Transverse colon (tissue), 4 donors: ENCODE results near the gene PSMD5. TPM values are rescaled to one million over a fixed set of nuclear protein-coding genes. Genes with fewer than 3 reads are reported as not detected.

Source experiments
- DNase-seq: peaks from one replicate; pipeline ENCODE4 v3.0.0-alpha.2; 2019
- H3K27ac ChIP-seq, 4 donors: fragments of 200-600 bp; sonication (generic); 2 replicates each; pipeline ENCODE4 v1.5.1; 2016 to 2018; ENCODE audit warnings: inconsistent platforms in 4 of 4
- H3K27me3 ChIP-seq: fragments of 200-600 bp; sonication (generic); 2 replicates; pipeline ENCODE4 v1.5.1; 2017; ENCODE audit warnings: inconsistent platforms
- H3K36me3 ChIP-seq, 4 donors: fragments of 200-600 bp; sonication (generic); 2 replicates each; pipeline ENCODE4 v1.5.1; 2017 to 2019; ENCODE audit warnings: inconsistent platforms in 4 of 4
- H3K4me1 ChIP-seq, 4 donors: fragments of 200-600 bp; sonication (generic); 2 replicates each; pipeline ENCODE4 v1.5.1; 2017 to 2020; ENCODE audit warnings: inconsistent platforms in 4 of 4
- H3K4me3 ChIP-seq, 4 donors: fragments of 200-600 bp; sonication (generic); 1 replicate in 1 of 4; 2 replicates in 3 of 4; pipeline versions ENCODE4 v1.5.1 to v1.6.1; 2017 to 2019; ENCODE audit warnings: inconsistent platforms in 4 of 4
- H3K9me3 ChIP-seq, 2 donors: fragments of 200-600 bp; sonication (generic); 2 replicates each; pipeline ENCODE4 v1.5.1; 2017 to 2019; ENCODE audit warnings: inconsistent platforms in 2 of 2
- CTCF ChIP-seq, 5 experiments: fragments of 200-600 bp in 3 of 5; fragments of 450-650 bp in 2 of 5; sonication (generic) in 3 of 5; IDR thresholded peaks; 1 replicate in 2 of 5; 2 replicates in 3 of 5; pipeline ENCODE4 v1.5.1; 2016 to 2017; ENCODE audit warnings: antibody characterized with exemption in 5 of 5, inconsistent platforms in 3 of 5, mild to moderate bottlenecking in 2 of 5, moderate library complexity in 1 of 5
- EP300 ChIP-seq: sonication (generic); formaldehyde crosslinking; IDR thresholded peaks from one replicate; pipeline ENCODE4 v1.6.1; 2017; ENCODE audit warnings: antibody characterized with exemption, low read depth
- POLR2A ChIP-seq: fragments of 450-650 bp; IDR thresholded peaks from one replicate; pipeline ENCODE4 v1.6.1; 2016; ENCODE audit warnings: antibody characterized with exemption, mild to moderate bottlenecking, moderate library complexity
- POLR2AphosphoS5 ChIP-seq, 3 donors: sonication (generic); formaldehyde crosslinking; IDR thresholded peaks; one replicate each; pipeline ENCODE4 v1.6.1; 2016; ENCODE audit warnings: antibody characterized with exemption in 3 of 3
- WGBS, 2 donors: methylation state at CpG; one replicate each; pipeline ENCODE4 v1.1.5; 2018; ENCODE audit warnings: low coverage in 1 of 2; 5-methylcytosine and 5-hydroxymethylcytosine counted together
- in situ Hi-C, 4 donors: fragments of 200-750 bp; cut with MboI; loops; one replicate each; pipeline versions ENCODE4 v1.15.0 to v1.15.1; 2017; ENCODE audit warnings: low sequenced_read_pairs in 3 of 4, low pct_ligation_motif_present in 1 of 4, low pct_unique_long_range_greater_than_20kb in 1 of 4
- intact Hi-C: fragments of 100-400 bp; cut with DNase I; formaldehyde crosslinking; loops from one replicate; pipeline ENCODE4 v1.15.1; 2023; ENCODE audit warnings: low total_unique reads
- total RNA-seq, 4 donors: library from RNA; depleted of rRNA; stranded (reverse); fragments of >200 nt; gene quantifications; one replicate each; pipeline ENCODE4 v1.1.0, GENCODE V29; 2016

PSMD5 gene
- total RNA-seq, 4 donors from 2014 or later: 25.3 to 36.6 (median 28.7) TPM

GRCh38 chr9:120841930-120842684, 615 bp downstream of the PSMD5 start:
- H3K4me1 ChIP-seq: peaks cover 7 to 33% (median 16%) of the 10 kb centered on the region in 4 donors
- H3K4me3 ChIP-seq: peak overlapping the region; percentile 72 to 92 (median 73)
- TF ChIP-seq EP300 (no peak), CTCF (IDR thresholded peaks at IDR 0.05) (no peak), POLR2AphosphoS5 (IDR thresholded peaks at IDR 0.05) (no peak), POLR2A (no peak)
- peak; percentile 16 for DNase-seq
- no peaks in the 10 kb centered on the region for H3K36me3 ChIP-seq
- intact Hi-C loops (no loop called here), in situ Hi-C loops (no loop called here)
- no peaks in the 10 kb centered on the region for H3K9me3 ChIP-seq
- no peaks in the 10 kb centered on the region for H3K27me3 ChIP-seq
- H3K27ac ChIP-seq: peak overlapping the region; percentile 94 to 97 (median 96)
- WGBS, 2 donors: 37 to 49% methylated on average over 6 to 18 of the region's 18 CpGs

DNA sequence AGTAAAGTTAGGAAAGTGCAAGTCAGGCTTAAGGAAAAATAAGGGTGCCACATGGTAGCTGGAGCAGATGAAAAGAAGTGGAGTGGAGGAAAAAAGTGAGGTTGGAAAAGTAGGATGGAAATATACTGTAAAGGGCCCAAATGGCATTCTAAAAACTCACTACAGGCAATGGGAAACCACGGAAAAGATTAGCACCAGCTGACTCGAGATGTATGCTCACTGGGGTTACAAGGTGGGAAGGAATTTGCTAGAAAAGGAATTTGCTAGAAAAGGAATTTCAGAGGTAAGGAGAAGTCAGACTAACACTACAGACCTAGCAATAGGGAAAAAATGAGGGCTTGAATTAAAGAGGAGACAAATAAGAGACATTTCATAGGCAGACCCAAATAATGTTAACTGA, 3.6 kb downstream of the PSMD5 start:
- in situ Hi-C loops (no loop called here), intact Hi-C loops (no loop called here)
- TF ChIP-seq EP300 (no peak), CTCF (IDR thresholded peaks at IDR 0.05) (no peak), POLR2AphosphoS5 (IDR thresholded peaks at IDR 0.05) (no peak), POLR2A (no peak)
- Histone ChIP-seq H3K27ac (no peak overlapping the region), H3K36me3 (peaks cover 0 to 6% (median 2%) of the 10 kb centered on the region in 4 donors), H3K27me3 (no peaks in the 10 kb centered on the region), H3K9me3 (no peaks in the 10 kb centered on the region), H3K4me3 (no peak overlapping the region), H3K4me1 (peaks cover 7 to 28% (median 15%) of the 10 kb centered on the region in 4 donors)
- 77 to 82% methylated on average over 2 of the region's 2 CpGs for WGBS, 2 donors
- no peak for DNase-seq

GRCh38 chr9:120837921-120838320, 4.8 kb downstream of the PSMD5 start:
- WGBS, 2 donors: 84 to 96% methylated on average over 3 of the region's 3 CpGs
- H3K36me3 ChIP-seq: peaks cover 0 to 7% (median 2%) of the 10 kb centered on the region in 4 donors
- peaks cover 4 to 21% (median 9%) of the 10 kb centered on the region in 4 donors for H3K4me1 ChIP-seq
- intact Hi-C loops (no loop called here), in situ Hi-C loops (no loop called here)
- no peaks in the 10 kb centered on the region for H3K9me3 ChIP-seq
- no peaks in the 10 kb centered on the region for H3K27me3 ChIP-seq
- H3K27ac ChIP-seq: no peak overlapping the region
- H3K4me3 ChIP-seq: no peak overlapping the region
- no peak for TF ChIP-seq POLR2A
- TF ChIP-seq CTCF (IDR thresholded peaks at IDR 0.05): no peak
- no peak for TF ChIP-seq EP300
- TF ChIP-seq POLR2AphosphoS5 (IDR thresholded peaks at IDR 0.05): no peak
- DNase-seq: no peak

- TF ChIP-seq POLR2A: no peak
- TF ChIP-seq EP300: no peak
- no peak for TF ChIP-seq POLR2AphosphoS5 (IDR thresholded peaks at IDR 0.05)
- TF ChIP-seq CTCF (IDR thresholded peaks at IDR 0.05): no peak
- DNase-seq: no peak
- 95 to 100% methylated on average over 2 to 7 of the region's 7 CpGs for WGBS, 2 donors
- peaks cover 0 to 37% (median 17%) of the 10 kb centered on the region in 4 donors for H3K36me3 ChIP-seq
- H3K27ac ChIP-seq: no peak overlapping the region
- no peak overlapping the region for H3K4me3 ChIP-seq
- no peaks in the 10 kb centered on the region for H3K9me3 ChIP-seq
- no peaks in the 10 kb centered on the region for H3K4me1 ChIP-seq
- H3K27me3 ChIP-seq: no peaks in the 10 kb centered on the region
- in situ Hi-C loops: no loop called here
- intact Hi-C loops: no loop called here
Measured at GRCh38 chr9:120833325-120833724, 9.4 kb downstream of the PSMD5 start.
